Ectodermal cell (in vitro differentiated cells): ENCODE results near the gene SCN11A.
A peak's percentile ranks its signal among the peaks of the same experiment; 100 is the strongest.
"Not testable (repeated sequence)": the region's sequence is repeated elsewhere in the genome, so short reads cannot be mapped to it uniquely, and the experiment has no call there.

ENCODE experiments used
- H3K27ac ChIP-seq: 2 replicates; pipeline ENCODE4 v1.7.0; 2013; ENCODE audit warnings: mild to moderate bottlenecking, low read depth, low read length; ENCODE audit not compliant: insufficient read depth, poor library complexity, severe bottlenecking
- H3K27me3 ChIP-seq: 2 replicates; pipeline ENCODE4 v1.7.0; 2013; ENCODE audit warnings: mild to moderate bottlenecking, low read length; ENCODE audit not compliant: insufficient read depth, control insufficient read depth, poor library complexity, severe bottlenecking
- H3K36me3 ChIP-seq: one replicate; pipeline ENCODE4 v1.7.0; 2013; ENCODE audit warnings: low read length; ENCODE audit not compliant: control insufficient read depth, insufficient read depth
- H3K4me1 ChIP-seq: one replicate; pipeline ENCODE4 v1.7.0; 2013; ENCODE audit warnings: low read length; ENCODE audit not compliant: control insufficient read depth, insufficient read depth
- H3K4me3 ChIP-seq: 2 replicates; pipeline ENCODE4 v1.7.0; 2013; ENCODE audit warnings: low read depth, low read length, control low read depth; ENCODE audit not compliant: insufficient read depth
- H3K9me3 ChIP-seq: 2 replicates; pipeline ENCODE4 v1.7.0; 2013; ENCODE audit warnings: mild to moderate bottlenecking, low read length, moderate library complexity; ENCODE audit not compliant: control insufficient read depth
- WGBS, 2 experiments: methylation state at CpG; one replicate each; pipeline ENCODE4 v1.1.7; 2013; ENCODE audit warnings: missing lambda C conversion rate in 2 of 2; 5-methylcytosine and 5-hydroxymethylcytosine counted together

Gene SCN11A

GRCh38 chr3:39067286-39067685 lies 15.5 kb upstream of the SCN11A start:
- H3K4me3 ChIP-seq: no peak overlapping the region
- no peaks in the 10 kb centered on the region for H3K27me3 ChIP-seq
- H3K9me3 ChIP-seq: no peaks in the 10 kb centered on the region
- no peaks in the 10 kb centered on the region for H3K4me1 ChIP-seq
- 88 to 92% methylated on average over 1 of the region's 1 CpG for WGBS, 2 experiments
- H3K27ac ChIP-seq: no peak overlapping the region
- H3K36me3 ChIP-seq: peaks cover 12% of the 10 kb centered on the region

- 46 to 53% methylated on average over 1 of the region's 1 CpG for WGBS, 2 experiments
- Histone ChIP-seq H3K27me3 (no peaks in the 10 kb centered on the region), H3K9me3 (no peaks in the 10 kb centered on the region), H3K36me3 (peaks cover 8% of the 10 kb centered on the region), H3K27ac (no peak overlapping the region), H3K4me1 (no peaks in the 10 kb centered on the region), H3K4me3 (no peak overlapping the region)
These were observed 13.5 kb upstream of the SCN11A start for GRCh38 chr3:39065197-39065596.

- Histone ChIP-seq H3K36me3 (peaks cover 8% of the 10 kb centered on the region), H3K27ac (no peak overlapping the region), H3K9me3 (no peaks in the 10 kb centered on the region), H3K4me3 (no peak overlapping the region), H3K27me3 (no peaks in the 10 kb centered on the region), H3K4me1 (no peaks in the 10 kb centered on the region)
- WGBS, 2 experiments: 100% methylated on average over 1 of the region's 1 CpG
These were observed 12.9 kb upstream of the SCN11A start for GRCh38 chr3:39064646-39065045.

- Histone ChIP-seq H3K9me3 (no peaks in the 10 kb centered on the region), H3K36me3 (peaks cover 8% of the 10 kb centered on the region), H3K4me1 (no peaks in the 10 kb centered on the region), H3K4me3 (no peak overlapping the region), H3K27ac (no peak overlapping the region), H3K27me3 (no peaks in the 10 kb centered on the region)
- 93 to 97% methylated on average over 3 of the region's 3 CpGs for WGBS, 2 experiments
These were observed 11.4 kb upstream of the SCN11A start for GRCh38 chr3:39063143-39063542.

- Histone ChIP-seq H3K27me3 (no peaks in the 10 kb centered on the region), H3K36me3 (peaks cover 8% of the 10 kb centered on the region), H3K9me3 (no peaks in the 10 kb centered on the region), H3K4me1 (no peaks in the 10 kb centered on the region), H3K4me3 (no peak overlapping the region), H3K27ac (no peak overlapping the region)
- WGBS, 2 experiments: 87 to 88% methylated on average over 1 of the region's 1 CpG
These were observed 10.4 kb upstream of the SCN11A start for GRCh38 chr3:39062180-39062579.

- 92 to 100% methylated on average over 1 of the region's 2 CpGs for WGBS, 2 experiments
- not testable (repeated sequence) for H3K9me3 ChIP-seq, H3K4me1 ChIP-seq, H3K27ac ChIP-seq, H3K27me3 ChIP-seq, H3K36me3 ChIP-seq, H3K4me3 ChIP-seq
These were observed 9.5 kb upstream of the SCN11A start for GRCh38 chr3:39061228-39061627.

GRCh38 chr3:39056151-39056550 lies 4.4 kb upstream of the SCN11A start:
- Histone ChIP-seq H3K27me3 (no peaks in the 10 kb centered on the region), H3K4me3 (no peak overlapping the region), H3K27ac (no peak overlapping the region), H3K36me3 (no peaks in the 10 kb centered on the region), H3K4me1 (peaks cover 6% of the 10 kb centered on the region), H3K9me3 (no peaks in the 10 kb centered on the region)
- WGBS, 2 experiments: 92 to 100% methylated on average over 3 of the region's 3 CpGs

- Histone ChIP-seq H3K4me3 (no peak overlapping the region), H3K36me3 (no peaks in the 10 kb centered on the region)
- WGBS, 2 experiments: 91 to 93% methylated on average over 2 of the region's 2 CpGs
These were observed 2.0 kb upstream of the SCN11A start for GRCh38 chr3:39053696-39054095.

GRCh38 chr3:39052583-39052982 lies 839 bp upstream of the SCN11A start:
- peak overlapping the region; percentile 62 for H3K4me3 ChIP-seq
- H3K36me3 ChIP-seq: no peaks in the 10 kb centered on the region
- H3K4me1 ChIP-seq: peaks cover 6% of the 10 kb centered on the region
- no peaks in the 10 kb centered on the region for H3K27me3 ChIP-seq
- H3K27ac ChIP-seq: peak overlapping the region; percentile 93
- no peaks in the 10 kb centered on the region for H3K9me3 ChIP-seq
- WGBS, 2 experiments: 4 to 7% methylated on average over 8 to 10 of the region's 11 CpGs

More at GRCh38 chr3:39053696-39054095, 2.0 kb upstream of the SCN11A start:
- Histone ChIP-seq H3K4me1 (peaks cover 6% of the 10 kb centered on the region), H3K27ac (no peak overlapping the region), H3K9me3 (no peaks in the 10 kb centered on the region), H3K27me3 (no peaks in the 10 kb centered on the region)

- Histone ChIP-seq H3K4me1 (peaks cover 6% of the 10 kb centered on the region), H3K36me3 (no peaks in the 10 kb centered on the region), H3K9me3 (no peaks in the 10 kb centered on the region), H3K4me3 (no peak overlapping the region), H3K27me3 (no peaks in the 10 kb centered on the region), H3K27ac (no peak overlapping the region)
These were observed 1.7 kb downstream of the SCN11A start for GRCh38 chr3:39050029-39050428.

- Histone ChIP-seq H3K27ac (no peak overlapping the region), H3K36me3 (no peaks in the 10 kb centered on the region), H3K27me3 (no peaks in the 10 kb centered on the region), H3K4me3 (no peak overlapping the region), H3K9me3 (no peaks in the 10 kb centered on the region), H3K4me1 (no peaks in the 10 kb centered on the region)
These were observed 13.6 kb downstream of the SCN11A start for GRCh38 chr3:39038165-39038564.
